Measurements from ENCODE around the gene SYCE3.
A peak's percentile ranks its signal among the peaks of the same experiment; 100 is the strongest.
"Not testable (repeated sequence)": the region's sequence is repeated elsewhere in the genome, so short reads cannot be mapped to it uniquely, and the experiment has no call there.

Gene SYCE3

DNA sequence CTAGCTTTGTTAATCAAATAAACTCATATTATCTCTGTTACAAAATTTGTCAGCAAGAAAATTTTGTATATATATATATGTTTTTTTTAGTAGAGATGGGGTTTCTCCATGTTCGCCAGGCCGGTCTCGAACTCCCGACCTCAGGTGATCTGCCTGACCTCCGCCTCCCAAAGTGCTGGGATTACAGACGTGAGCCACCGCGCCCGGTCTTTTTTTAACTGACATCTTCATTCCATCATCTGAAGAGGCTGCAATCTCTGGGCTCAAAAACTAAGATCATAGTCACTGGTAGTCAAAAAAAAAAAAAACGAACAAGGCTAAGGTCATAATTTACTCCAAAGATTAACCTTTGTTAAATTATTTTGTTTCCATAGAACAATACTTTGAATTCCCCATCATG lies 22.3 kb downstream of the SYCE3 start:
- intact Hi-C loops (cut with DNase I): no loop called here
- peak in 1 of 42 donors; percentile 2 for DNase-seq

DNA sequence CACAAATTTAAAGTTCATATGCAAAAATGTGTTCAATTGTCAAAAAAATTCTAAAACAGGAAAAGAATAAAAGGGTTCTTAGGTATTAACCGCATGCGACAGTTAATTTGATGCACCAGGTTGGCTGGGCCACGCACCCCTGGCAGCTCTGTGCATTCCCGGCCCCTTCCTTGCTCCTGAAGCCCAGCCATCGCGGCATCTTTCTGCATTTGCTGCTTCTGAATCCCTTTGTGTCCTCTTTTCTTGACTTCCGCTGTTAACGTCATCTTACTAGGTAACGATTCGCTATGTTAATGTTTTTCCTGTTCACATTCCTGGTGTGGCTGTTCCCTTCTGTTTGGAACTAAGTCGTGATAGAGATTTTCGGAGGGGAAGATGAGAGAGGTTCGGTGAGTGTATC lies 25.0 kb downstream of the SYCE3 start:
- intact Hi-C loops (cut with DNase I): no loop called here

DNA sequence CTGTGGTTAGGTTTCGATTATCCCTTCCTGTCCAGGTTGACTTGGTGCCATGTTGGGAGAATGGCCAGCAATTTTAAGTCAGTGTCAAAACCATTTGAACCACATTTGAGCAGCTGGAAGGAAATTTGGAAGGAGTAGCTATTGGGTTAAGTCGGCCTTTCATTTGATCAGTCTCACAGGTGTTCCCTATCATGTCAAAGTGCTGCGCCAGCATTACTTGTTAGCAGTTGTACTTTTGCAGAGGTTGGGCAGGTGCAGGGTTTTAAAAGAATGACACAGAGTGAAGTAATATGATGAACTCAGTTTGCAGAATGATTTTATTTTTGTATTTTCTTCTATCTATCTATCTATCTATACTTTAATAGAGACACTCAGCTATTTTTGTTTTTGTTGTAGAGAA lies 26.5 kb downstream of the SYCE3 start:
- DNase-seq: no peak
- intact Hi-C loops (cut with DNase I): no loop called here

More for the DNA sequence above, 25.0 kb downstream of the SYCE3 start:
- DNase-seq: no peak

DNA sequence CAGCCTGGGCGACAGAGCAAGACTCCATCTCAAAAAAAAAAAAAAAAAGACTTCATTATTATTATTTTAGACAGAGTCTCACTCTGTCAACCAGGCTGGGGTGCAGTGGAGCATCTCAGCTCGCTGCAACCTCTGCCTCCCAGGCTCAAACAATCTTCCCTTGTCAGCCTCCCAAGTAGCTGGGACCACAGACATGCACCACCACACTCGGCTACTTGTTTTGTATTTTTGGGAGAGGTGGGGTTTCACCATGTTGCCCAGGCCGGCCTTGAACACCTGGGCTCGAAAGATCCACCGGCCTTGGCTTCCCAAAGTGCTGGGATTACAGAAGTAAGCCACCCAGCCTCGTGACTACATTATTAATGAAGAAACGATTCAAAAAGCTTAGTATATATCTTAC lies 27.6 kb downstream of the SYCE3 start:
- intact Hi-C loops (cut with DNase I): no loop called here
- no peak for DNase-seq

DNA sequence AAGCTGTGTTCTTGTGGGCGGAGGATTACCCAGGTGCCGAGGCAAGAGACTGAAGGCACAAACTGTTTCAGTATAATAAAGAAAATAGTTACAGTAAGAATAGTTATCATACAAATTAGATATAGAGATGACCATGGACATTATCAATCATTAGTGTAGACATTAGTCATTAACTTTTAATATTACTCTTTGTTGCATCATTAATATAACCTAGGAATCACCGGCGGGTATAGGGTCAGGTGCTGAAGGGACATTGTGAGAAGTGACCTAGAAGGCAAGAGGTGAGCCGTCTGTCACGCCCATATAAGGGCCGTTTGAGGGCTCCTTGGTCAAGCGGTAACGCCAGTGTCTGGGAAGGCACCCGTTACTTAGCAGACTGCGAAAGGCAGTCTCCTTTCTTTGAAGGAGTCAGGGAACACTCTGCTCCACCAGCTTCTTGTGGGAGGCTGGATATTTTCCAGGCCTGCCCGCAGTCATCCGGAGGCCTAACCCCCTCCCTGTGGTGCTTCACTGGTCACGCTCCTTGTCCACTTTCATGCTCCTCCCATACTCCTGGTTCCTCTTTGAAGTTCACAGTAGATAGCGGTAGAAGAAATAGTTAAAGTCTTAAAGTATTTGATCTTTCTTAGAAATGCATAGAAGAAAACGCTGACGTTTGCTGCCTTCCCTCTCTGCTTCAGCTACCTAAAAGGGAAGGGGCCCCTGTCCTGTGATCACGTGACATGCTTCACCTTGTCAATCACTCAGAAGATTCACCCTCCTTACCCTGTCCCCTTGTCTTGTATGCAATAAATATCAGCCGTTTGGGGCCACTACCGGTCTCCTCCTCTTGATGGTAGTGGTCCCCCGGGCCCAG lies 28.6 kb downstream of the SYCE3 start:
- peak in 6 of 42 donors; percentile 37 to 62 (median 50) for DNase-seq
- intact Hi-C loops (cut with DNase I): not testable (repeated sequence)

DNA sequence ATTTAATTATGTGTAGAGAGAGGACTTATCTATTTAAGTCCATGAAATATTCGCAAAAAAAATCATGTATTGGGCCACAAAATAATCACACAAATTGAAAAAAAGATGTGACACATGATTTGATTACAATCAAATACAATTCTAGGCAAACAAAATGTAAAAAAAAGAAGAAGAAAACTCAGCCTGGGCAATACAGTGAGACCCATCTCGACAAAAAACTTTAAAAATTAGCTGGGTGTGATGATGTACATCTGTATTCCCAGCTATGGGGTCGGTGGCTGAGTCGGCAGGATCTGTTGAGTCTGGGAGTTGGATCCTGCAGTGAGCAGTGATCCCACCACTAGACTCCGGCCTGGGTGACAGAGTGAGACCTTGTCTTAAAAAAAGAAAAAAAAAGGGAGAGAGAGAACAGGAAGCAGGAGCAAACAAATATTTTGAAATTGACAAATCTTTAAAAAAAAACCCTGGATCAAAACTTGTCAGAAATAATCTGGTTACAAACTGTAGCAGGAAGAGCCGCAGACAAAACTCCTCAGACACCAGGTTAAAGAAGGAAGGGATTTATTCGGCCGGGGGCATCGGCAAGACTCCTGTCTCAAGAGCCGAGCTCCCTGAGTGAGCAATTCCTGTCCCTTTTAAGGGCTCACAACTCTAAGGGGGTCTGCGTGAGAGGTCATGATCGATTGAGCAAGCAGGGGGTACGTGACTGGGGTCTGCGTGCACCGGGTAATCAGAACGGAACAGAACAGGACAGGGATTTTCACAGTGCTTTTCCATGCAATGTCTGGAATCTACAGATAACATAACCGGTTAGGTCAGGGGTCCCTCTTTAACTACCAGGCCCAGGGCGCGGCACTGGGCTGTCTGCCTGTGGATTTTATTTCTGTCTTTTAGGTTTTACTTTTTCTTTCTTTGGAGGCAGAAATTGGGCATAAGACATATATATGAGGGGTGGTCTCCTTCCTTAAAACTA lies 29.6 kb downstream of the SYCE3 start:
- DNase-seq: no peak
- intact Hi-C loops (cut with DNase I): no loop called here

DNA sequence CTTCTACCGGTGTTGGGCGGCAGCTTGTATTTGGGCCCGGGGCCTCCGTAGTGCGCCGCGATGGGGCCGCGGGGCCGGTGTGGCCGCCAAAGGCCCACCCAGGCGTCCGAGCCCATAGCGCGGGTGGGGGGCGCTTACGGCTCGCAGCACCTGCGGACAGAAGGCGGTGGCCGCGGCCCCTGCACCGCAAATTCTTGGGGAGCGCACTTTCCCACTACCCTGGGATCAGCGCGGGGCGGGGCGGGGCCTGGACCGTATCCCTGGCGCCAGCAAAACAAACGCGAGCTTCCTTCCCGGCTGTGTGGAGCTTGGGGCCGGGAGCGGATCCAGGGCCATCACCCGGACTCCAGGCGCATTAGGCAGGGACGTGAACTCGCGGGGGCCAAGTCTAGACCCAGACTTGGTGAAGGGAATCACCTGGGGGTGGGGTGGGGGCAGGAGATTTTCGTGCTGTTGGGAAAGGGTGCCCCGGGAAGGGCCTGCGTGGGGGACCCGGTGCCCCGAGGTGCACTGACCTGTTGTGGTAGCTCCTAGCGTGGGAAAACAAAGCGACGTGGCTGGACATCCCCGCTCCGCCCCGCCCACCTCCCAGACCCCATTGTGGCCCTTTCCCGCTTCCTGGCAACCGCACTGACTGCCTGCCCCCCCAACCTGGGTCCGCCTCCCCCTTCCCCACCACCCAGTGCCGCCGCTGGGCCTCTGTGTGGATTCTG lies 30.6 kb downstream of the SYCE3 start:
- DNase-seq: peak in 2 of 42 donors; percentile 38 to 51

DNA sequence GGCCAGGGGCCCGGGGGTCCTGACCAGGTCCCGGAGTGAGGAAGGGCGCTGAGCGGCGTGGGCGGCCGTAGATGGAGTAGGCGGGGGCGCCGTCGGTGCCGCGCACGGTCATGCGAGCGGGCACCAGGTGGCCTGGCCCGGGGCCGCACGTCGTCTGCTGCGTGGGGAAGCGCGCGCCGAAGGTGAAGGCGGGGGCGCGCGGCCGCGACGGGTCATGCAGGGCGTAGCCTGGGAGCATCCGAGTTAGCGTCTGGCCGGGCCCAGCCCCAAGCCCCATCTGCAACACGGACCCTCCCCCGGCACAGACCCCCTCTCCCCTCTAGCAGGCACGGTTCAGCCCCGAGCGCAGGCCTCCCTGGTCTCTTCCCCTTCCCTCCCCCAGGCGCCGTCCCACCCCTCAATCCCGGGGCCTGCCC lies 31.2 kb downstream of the SYCE3 start:
- DNase-seq: no peak
- intact Hi-C loops (cut with DNase I): no loop called here

More for the DNA sequence above, 30.6 kb downstream of the SYCE3 start:
- intact Hi-C loops (cut with DNase I): no loop called here

DNA sequence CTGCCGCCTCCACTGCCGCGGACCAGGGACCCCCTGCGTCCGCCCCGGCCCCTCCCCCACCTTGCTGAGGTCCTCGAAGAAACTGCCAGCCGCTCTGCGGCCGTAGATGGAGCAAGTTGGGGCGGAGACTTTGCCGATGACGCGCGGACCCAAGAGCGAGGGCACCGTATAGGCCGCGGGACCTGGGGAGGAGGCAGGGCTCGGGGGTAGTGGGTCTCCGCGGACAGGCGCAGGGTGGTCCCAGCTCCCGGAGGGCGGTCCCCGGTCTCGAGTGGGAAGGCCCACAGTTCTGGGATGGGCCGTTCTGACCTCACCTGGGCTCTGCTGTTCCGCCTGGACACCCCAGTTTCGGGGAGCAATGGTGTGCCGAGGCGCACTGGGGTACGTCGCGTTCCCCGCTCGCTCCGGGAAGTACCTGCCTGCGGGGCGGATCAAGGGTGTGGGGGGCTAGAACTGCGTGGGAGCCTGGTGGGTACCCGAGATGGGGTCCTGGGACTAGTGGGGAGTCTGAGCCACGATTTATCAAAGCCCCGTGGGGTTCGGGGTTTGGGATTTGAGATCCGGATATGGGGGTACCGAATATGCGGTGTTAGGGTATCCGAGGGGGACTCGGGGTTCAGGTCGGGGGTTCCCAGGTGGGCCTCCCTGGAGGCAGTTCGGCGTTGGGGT lies 31.7 kb downstream of the SYCE3 start:
- DNase-seq: peak in 12 of 42 donors; percentile 21 to 64 (median 48)
- intact Hi-C loops (cut with DNase I): no loop called here

DNA sequence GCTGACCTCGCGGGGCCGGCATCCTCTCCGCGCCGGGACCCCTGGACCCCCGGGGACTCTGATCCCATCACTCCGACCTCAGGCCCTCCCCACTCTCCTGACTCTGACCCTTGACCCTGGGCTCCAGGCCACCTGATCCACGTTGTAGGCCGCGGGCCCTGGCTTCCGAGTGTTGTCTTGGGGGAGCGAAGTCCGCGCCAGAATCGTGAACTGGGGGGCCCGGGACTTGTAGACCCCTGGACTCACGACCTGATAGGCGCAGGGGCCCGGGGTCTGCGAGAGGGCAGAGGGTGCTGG lies 32.2 kb downstream of the SYCE3 start:
- no peak for DNase-seq
- intact Hi-C loops (cut with DNase I): no loop called here

DNA sequence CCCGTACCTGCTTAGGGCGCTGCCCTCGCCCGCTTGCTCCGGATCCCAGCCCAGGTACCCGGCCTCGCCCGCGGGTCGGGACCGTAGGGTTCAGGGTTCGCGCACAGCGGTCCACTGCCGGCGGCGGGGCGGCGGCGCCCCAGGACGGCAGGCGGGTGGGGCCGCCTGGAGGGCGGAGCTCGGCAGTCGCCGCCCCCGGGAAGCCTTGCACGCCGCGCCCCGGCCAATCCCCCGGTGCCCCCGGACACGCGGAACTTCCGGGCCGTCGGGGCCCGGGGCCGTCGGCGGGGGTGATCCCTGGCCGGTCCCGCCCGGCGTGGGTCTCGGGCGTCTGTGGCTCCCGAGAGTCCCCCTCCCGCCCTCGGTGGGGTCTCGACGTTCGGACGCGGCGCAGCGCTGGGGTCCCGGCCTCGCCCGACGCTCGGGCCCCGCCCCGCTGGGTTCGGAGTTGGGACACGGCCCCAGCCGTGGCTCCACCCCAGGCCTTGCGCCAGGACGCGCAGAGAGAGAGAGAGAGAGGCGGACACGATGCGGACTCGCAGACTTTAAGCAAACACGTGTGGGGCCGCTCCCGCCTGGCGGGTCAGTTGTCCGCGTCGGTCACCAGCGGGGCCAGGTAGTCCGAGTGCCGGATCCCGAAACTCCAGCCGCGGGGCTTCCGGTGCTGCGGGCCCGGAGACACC lies 32.7 kb downstream of the SYCE3 start, which contains the start of gene TYMP:
Gene TYMP (minus strand): TSS at position 116 of the 683 bp plus-strand sequence. CDS start 303 bp downstream, outside the sequence.
- intact Hi-C loops (cut with DNase I): loop anchor here (5.0 kb wide), 1 partner anchor 52 kb away; the partner anchor contains the start of gene CHKB
- peak in 8 of 42 donors; percentile 34 to 52 (median 42) for DNase-seq

DNA sequence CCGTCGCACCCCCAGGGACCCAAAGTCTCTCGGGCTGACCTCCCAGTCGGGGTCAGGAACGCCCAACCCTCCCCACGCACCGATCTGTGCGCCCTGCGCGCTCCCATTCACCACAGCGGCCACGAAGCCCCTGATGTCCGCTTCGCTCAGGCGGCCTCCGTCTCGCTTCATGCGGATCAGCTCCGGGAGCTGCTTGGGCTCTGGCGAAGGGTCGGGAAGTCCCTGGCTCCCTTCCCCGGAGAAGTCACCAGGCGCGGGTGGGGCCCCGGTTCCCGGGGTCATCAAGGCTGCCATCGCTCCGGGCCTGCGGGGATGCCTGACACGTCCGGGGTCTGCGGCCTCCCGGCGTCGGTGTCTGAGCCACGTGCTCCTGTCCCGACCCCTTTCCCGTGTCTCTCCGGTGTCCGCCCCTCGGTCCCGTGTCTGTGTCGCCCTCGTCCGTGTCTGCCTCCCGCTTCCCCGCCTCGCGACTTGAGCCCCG lies 33.3 kb downstream of the SYCE3 start:
- no peak for DNase-seq
- intact Hi-C loops (cut with DNase I): loop anchor here (5.0 kb wide), 1 partner anchor 53 kb away; the partner anchor contains the start of gene CHKB

DNA sequence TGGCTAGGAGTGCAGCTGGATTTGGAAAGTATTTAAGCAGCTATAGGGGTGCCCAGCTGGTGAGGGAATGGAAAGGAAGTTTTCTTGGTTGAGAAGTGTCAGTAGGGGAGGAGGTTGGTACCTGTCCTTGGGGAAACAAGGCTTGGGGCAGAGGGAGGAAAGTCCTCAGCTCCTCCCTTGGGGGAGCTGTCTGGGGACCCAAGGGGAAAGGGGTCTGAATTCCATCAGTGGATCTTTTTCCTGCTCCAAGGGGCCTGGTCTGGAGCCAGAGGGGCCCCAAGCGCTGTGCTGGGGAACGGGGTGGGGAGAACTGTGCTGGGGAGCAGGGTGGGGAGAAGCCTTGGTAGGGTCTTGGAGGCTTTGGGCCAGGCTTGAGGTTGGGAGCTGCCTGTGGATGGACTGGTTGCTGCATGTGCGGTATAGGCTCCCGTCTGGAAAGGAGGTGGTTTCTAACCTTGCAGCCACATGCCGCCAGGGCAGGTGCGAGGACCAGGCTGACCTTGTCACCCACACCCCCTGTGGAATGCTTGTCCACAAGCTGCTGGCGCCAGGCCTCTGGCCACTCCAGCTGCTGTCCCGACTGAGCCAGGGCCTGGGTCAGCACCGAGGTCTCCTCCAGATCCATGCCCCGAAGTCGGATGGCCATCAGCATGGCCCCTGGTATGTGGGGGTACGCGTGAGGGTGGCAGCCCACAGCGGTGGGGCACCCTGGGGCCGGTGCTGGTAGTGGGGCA lies 33.9 kb downstream of the SYCE3 start:
- DNase-seq: no peak
- intact Hi-C loops (cut with DNase I): loop anchor here (5.0 kb wide), 1 partner anchor 53 kb away; the partner anchor contains the start of gene CHKB

DNA sequence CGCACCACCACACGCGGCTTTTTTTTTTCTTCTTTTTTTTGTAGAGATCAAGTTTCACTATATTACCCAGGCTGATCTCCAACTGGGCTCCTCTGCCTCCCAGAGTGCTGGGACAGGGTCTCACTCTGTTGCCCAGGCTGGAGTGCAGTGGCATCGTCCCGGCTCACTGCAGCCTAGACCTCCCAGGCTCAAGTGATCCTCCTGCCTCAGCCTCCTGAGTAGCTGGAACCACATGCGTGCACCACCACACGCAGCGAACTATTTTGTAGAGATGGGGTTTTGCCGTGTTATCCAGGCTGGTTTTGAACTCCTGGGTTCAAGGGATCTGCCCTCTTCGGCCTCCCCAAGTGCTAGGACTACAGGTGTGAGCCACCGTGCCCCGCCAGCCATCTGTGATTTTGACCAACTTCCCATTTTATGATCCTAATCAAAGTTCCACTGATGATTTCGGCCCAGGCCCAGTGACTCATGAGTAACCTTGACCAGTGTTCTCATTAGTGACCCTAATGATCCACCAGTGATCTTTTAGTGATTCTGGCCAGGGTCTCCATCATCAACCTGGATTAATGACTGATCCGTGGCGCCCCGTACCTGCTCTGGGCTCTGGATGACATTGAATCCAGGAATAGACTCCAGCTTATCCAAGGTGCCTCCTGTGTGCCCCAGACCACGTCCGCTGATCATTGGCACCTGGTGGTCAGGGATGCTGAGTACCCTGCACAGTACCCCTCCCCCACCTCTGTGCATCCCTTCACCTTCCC lies 34.6 kb downstream of the SYCE3 start:
- intact Hi-C loops (cut with DNase I): loop anchor here (5.0 kb wide), 1 partner anchor 54 kb away; the partner anchor contains the start of gene CHKB
- no peak for DNase-seq

DNA sequence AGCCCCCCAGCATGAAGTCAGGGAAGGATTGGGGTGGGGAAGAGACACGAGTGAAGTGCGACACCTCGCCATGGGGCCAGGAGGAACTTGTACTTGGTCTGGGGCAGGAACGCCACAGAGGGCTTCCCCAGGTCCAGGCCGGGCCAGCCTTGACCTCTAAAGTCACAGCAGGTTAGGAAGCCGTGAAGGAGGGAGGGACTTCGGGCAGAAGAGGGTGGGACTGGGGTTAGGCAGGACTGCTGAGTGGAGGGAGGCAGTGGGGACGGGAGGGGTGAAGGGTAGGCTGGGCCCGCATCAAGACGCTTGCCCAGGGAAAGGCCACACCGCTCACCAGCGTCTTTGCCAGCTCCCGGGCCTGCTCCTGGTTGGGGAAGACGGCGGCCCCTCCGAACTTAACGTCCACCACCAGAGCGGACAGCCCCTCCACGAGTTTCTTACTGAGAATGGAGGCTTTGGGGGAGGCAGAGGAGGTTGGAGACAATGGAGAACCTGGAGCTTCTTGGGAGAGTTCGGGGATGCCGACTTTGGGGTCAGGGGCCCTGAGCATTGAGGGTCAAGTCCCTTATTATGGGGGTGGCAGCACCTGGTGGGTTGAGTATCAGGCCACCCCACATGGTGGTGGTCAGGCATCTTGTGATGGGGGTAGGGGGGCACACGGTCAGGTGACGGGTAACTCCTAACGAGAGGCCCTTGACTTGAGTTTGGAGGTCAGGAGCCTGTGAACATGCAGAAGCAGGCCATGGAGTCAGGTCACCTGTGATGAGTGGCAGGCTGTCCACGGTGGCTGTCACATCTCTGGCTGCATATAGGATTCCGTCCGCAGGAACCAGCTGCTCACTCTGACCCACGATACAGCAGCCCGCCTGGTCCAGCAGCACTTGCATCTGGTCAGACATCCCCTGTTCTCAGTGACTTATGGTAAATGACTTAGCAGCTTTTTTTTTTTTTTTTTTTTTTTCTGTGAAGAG lies 35.6 kb downstream of the SYCE3 start:
- intact Hi-C loops (cut with DNase I): loop anchor here (5.0 kb wide), 1 partner anchor 55 kb away; the partner anchor contains the start of gene CHKB
- DNase-seq: peak in 7 of 42 donors; percentile 22 to 64 (median 39)
